Endothelial cell of umbilical vein (primary cell): ENCODE results near the gene ZDHHC24.

Experiments
- CTCF ChIP-seq, 2 donors: IDR thresholded peaks; 1 replicate in 1 of 2; 2 replicates in 1 of 2; pipeline ENCODE4 v1.5.1; 2011; ENCODE audit warnings: low read length in 2 of 2, mild to moderate bottlenecking in 2 of 2, moderate library complexity in 2 of 2, control low read depth in 1 of 2, inconsistent platforms in 1 of 2, low read depth in 1 of 2; ENCODE audit not compliant: insufficient read depth in 1 of 2; ENCODE audit errors: extremely low read depth in 1 of 2
- JUN ChIP-seq: IDR thresholded peaks from 2 replicates; pipeline ENCODE4 v1.6.1; 2011; ENCODE audit warnings: borderline replicate concordance, low read depth; ENCODE audit not compliant: insufficient read length, insufficient read depth
- MAX ChIP-seq: IDR thresholded peaks from 2 replicates; pipeline ENCODE4 v1.6.1; 2011; ENCODE audit not compliant: insufficient read depth, insufficient read length
- POLR2A ChIP-seq: IDR thresholded peaks from 2 replicates; pipeline ENCODE4 v1.6.1; 2012; ENCODE audit warnings: low read depth, mild to moderate bottlenecking, control low read depth, low read length

- TF ChIP-seq MAX (no peak), JUN (no peak), POLR2A (no peak), CTCF (IDR thresholded peaks at IDR 0.05; ENCODE audit: extremely low read depth in 1 of 2, insufficient read depth in 1 of 2, low read depth in 1 of 2, low read length in 2 of 2) (peak in 1 of 2 donors; percentile 12)
These were observed 50.4 kb downstream of the ZDHHC24 start for GRCh38 chr11:66495401-66495854.
